Endothelial cell of umbilical vein (primary cell): Measurements from ENCODE around the gene WNT7B. TPM values are rescaled to one million over a fixed set of nuclear protein-coding genes. Genes with fewer than 3 reads are reported as not detected.

Experiments
- BruUV-seq: library from RNA; stranded (reverse); fragments of 400-500 nt; replicated peaks from 2 replicates; lab custom pipeline; 2021; lab: Mats Ljungman, UMichigan
- CTCF ChIA-PET: fragments of 300-600, 350-600 bp; sonication (Branson Sonifier 250); formaldehyde crosslinking; loops from one replicate; lab custom pipeline; 2021; ENCODE audit warnings: antibody characterized with exemption, inconsistent platforms; lab: Charles Lee
- POLR2A ChIA-PET: fragments of 300-600, 350-600 bp; sonication (Branson Sonifier 250); formaldehyde crosslinking; loops from one replicate; lab custom pipeline; 2021; ENCODE audit warnings: antibody characterized with exemption, inconsistent platforms; lab: Charles Lee
- DNase-seq: peaks from one replicate; pipeline ENCODE4 v3.0.0-alpha.2; 2011; ENCODE audit warnings: low read depth, low spot score
- FAIRE-seq: peaks from 2 replicates; lab custom pipeline; 2011; peaks lifted over from hg19 to GRCh38; lab: Jason Lieb, UNC
- H2AFZ ChIP-seq: 2 replicates; pipeline ENCODE4 v1.6.0; 2012; ENCODE audit warnings: low read depth, low read length, control low read depth, inconsistent platforms
- H3K27ac ChIP-seq: 2 replicates; pipeline ENCODE4 v1.5.1; 2011; ENCODE audit warnings: low read depth, mild to moderate bottlenecking, control low read depth, low read length, moderate library complexity; ENCODE audit not compliant: insufficient read depth
- H3K27me3 ChIP-seq, 2 experiments: 2 replicates each; pipeline versions ENCODE4 v1.6.0 to v1.6.1; 2011; ENCODE audit warnings: low read length in 2 of 2, mixed read lengths in 1 of 2; ENCODE audit not compliant: control insufficient read depth in 2 of 2, insufficient read depth in 2 of 2
- H3K36me3 ChIP-seq, 2 experiments: 2 replicates in 1 of 2; 3 replicates in 1 of 2; pipeline ENCODE4 v1.5.1; 2011; ENCODE audit warnings: low read length in 2 of 2, mild to moderate bottlenecking in 1 of 2, moderate library complexity in 1 of 2; ENCODE audit not compliant: control insufficient read depth in 2 of 2, insufficient read depth in 2 of 2; ENCODE audit errors: extremely low read depth in 1 of 2
- H3K4me1 ChIP-seq: 3 replicates; pipeline ENCODE4 v1.5.1; 2011; ENCODE audit warnings: mild to moderate bottlenecking, low read length; ENCODE audit not compliant: control insufficient read depth, insufficient read depth; ENCODE audit errors: extremely low read depth
- H3K4me2 ChIP-seq: 2 replicates; pipeline ENCODE4 v1.6.1; 2011; ENCODE audit warnings: low read length, control low read depth, mixed read lengths; ENCODE audit not compliant: insufficient read depth
- H3K4me3 ChIP-seq, 3 experiments: fragments of 200-600 bp in 1 of 3; sonication (generic), shearing (Covaris generic) in 1 of 3; replicated peaks in 1 of 3; 2 replicates each; pipeline ENCODE4 v1.5.1; 2011 to 2016; ENCODE audit warnings: control low read depth in 3 of 3, low read length in 3 of 3, mild to moderate bottlenecking in 2 of 3, inconsistent platforms in 1 of 3, low read depth in 1 of 3, moderate library complexity in 1 of 3; ENCODE audit not compliant: insufficient read depth in 1 of 3
- H3K79me2 ChIP-seq: 2 replicates; pipeline ENCODE4 v1.6.0; 2012; ENCODE audit warnings: low read length, inconsistent platforms; ENCODE audit not compliant: control insufficient read depth, insufficient read depth
- H3K9ac ChIP-seq: replicated peaks from 2 replicates; pipeline ENCODE3; 2011; ENCODE audit warnings: low read length, control low read depth; ENCODE audit not compliant: insufficient read depth; ENCODE audit errors: extremely low read depth
- H3K9me1 ChIP-seq: replicated peaks from 3 replicates; pipeline ENCODE4 v1.6.0; 2011; ENCODE audit warnings: mild to moderate bottlenecking, low read length; ENCODE audit not compliant: control insufficient read depth, insufficient read depth; ENCODE audit errors: extremely low read depth
- H3K9me3 ChIP-seq: replicated peaks from 2 replicates; pipeline ENCODE4 v1.5.1; 2012; ENCODE audit warnings: low read length, inconsistent platforms; ENCODE audit not compliant: control insufficient read depth, insufficient read depth
- H4K20me1 ChIP-seq: replicated peaks from 2 replicates; pipeline ENCODE3; 2011; ENCODE audit warnings: mild to moderate bottlenecking, low read length; ENCODE audit not compliant: control insufficient read depth, insufficient read depth; ENCODE audit errors: extremely low read depth
- EZH2 ChIP-seq: IDR thresholded peaks from 2 replicates; pipeline ENCODE4 v1.6.1; 2012; ENCODE audit warnings: borderline replicate concordance, low read depth, mild to moderate bottlenecking, moderate library complexity, low read length, inconsistent platforms; ENCODE audit not compliant: severe bottlenecking
- FOS ChIP-seq: IDR thresholded peaks from 2 replicates; pipeline ENCODE4 v1.6.1; 2011; ENCODE audit warnings: mild to moderate bottlenecking, low read length, moderate library complexity, borderline replicate concordance; ENCODE audit not compliant: insufficient read depth
- GATA2 ChIP-seq: IDR thresholded peaks from 2 replicates; pipeline ENCODE4 v1.7.0; 2011; ENCODE audit warnings: low read depth, mild to moderate bottlenecking, moderate library complexity, mixed read lengths, low read length; ENCODE audit not compliant: insufficient read length, insufficient read depth
- dilution Hi-C: fragments of 300-500 bp; cut with MboI; formaldehyde crosslinking; loops from one replicate; pipeline ENCODE4 v1.15.0; 2019; ENCODE audit warnings: low sequenced_read_pairs; ENCODE audit not compliant: extremely low pct_ligation_motif_present
- intact Hi-C: fragments of 100-400 bp; cut with micrococcal nuclease; formaldehyde crosslinking; loops from one replicate; pipeline ENCODE4 v1.10.0; 2022
- polyA plus RNA-seq, 4 experiments: library from polyadenylated mRNA; depleted of rRNA in 3 of 4; stranded (reverse) in 3 of 4; unstranded in 1 of 4; fragments of >200 nt; gene quantifications; 2 replicates each; pipeline versions ENCODE4 v1.2.1 to v1.2.3, GENCODE V29; 2011 to 2012; ENCODE audit warnings: missing spikeins in 1 of 4
- total RNA-seq: library from RNA; stranded (reverse); gene quantifications from 2 replicates; pipeline ENCODE4 v1.2.3, GENCODE V29; 2021

The WNT7B gene
- total and polyA plus RNA-seq, 2 donors (not counting 3 experiments of a cell fraction or from before 2014, with no cell fraction given), result not detected

GRCh38 chr22:45960477-45961386 is 16.2 kb downstream of the WNT7B start:
- Histone ChIP-seq H3K9me1 (no peaks in the 10 kb centered on the region), H3K27me3 (no peaks in the 10 kb centered on the region), H3K9me3 (no peaks in the 10 kb centered on the region), H3K4me2 (no peak overlapping the region), H3K4me3 (no peak overlapping the region), H4K20me1 (no peaks in the 10 kb centered on the region), H3K27ac (no peak overlapping the region), H2AFZ (no peak overlapping the region), H3K9ac (no peak overlapping the region), H3K36me3 (no peaks in the 10 kb centered on the region), H3K4me1 (no peaks in the 10 kb centered on the region), H3K79me2 (no peaks in the 10 kb centered on the region)
- DNase-seq (no peak), FAIRE-seq (no peak)
- CTCF ChIA-PET, result no interaction called here
- POLR2A ChIA-PET, result interaction anchor here (0.6 kb wide), 1 partner anchor 12 kb away, joined by 15 read pairs; no protein-coding TSS in a partner anchor
- no TSS peak for BruUV-seq
- dilution Hi-C loops, result no loop called here
- intact Hi-C loops, result no loop called here
- TF ChIP-seq GATA2, result no peak
- TF ChIP-seq FOS, result no peak

DNA sequence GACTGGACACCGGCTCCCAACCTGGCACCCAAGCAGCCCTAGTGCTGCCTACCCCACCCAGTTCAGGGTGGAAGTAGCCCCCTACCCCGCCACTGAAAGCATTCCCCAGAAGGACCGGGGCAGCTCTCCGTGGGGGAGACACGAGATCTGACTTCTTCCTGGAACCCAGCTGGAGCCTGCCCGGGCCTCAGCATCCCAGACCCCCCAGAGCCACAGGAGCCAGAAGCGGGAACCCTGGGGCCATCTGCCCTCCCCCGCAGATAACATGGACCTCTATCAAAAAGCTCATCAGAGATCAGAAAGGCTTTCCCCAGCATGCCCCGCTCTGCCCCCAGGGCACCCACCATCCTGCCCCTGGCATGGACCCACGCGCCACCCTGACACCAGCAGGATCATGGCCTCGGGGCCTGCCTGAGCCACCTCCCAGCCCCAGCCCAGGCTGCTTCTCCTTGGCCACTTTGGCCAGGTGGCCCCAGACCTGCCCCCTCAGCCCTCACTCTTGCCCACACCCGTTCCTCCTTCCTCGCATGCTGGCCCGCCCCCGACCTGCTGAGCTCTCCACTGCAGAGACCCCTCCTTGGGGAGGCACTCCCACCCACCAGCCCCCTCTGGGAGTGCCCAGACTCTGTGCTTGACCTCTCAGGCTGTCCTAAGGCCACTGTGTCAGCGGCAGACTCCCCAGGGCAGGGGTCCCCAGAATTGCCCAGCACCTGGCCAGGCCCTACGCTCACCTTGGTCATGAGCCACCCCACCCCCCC is 17.1 kb downstream of the WNT7B start:
- TF ChIP-seq FOS (no peak), EZH2 (no peak)
- no peak overlapping the region for H3K4me2 ChIP-seq
- H3K4me3 ChIP-seq, result no peak overlapping the region
- no peaks in the 10 kb centered on the region for H3K9me1 ChIP-seq
- dilution Hi-C loops, result no loop called here
- no peak overlapping the region for H3K9ac ChIP-seq
- no peak for DNase-seq
- H2AFZ ChIP-seq, result no peak overlapping the region
- ChIA-PET POLR2A (no interaction called here), CTCF (interaction anchor here (0.9 kb wide), 1 partner anchor 18 kb away, joined by 6 read pairs; no protein-coding TSS in a partner anchor)
- no peaks in the 10 kb centered on the region for H3K36me3 ChIP-seq
- no peak for FAIRE-seq
- intact Hi-C loops, result no loop called here
- no peak overlapping the region for H3K27ac ChIP-seq
- no TSS peak for BruUV-seq
- no peaks in the 10 kb centered on the region for H3K79me2 ChIP-seq
- no peaks in the 10 kb centered on the region for H3K4me1 ChIP-seq
- H4K20me1 ChIP-seq, result no peaks in the 10 kb centered on the region
- no peaks in the 10 kb centered on the region for H3K9me3 ChIP-seq
- H3K27me3 ChIP-seq, result no peaks in the 10 kb centered on the region
